ENCODE results near the gene CALCOCO1. TPM values are rescaled to one million over a fixed set of nuclear protein-coding genes. Genes with fewer than 3 reads are reported as not detected.
"Not testable (repeated sequence)": the region's sequence is repeated elsewhere in the genome, so short reads cannot be mapped to it uniquely, and the experiment has no call there.

The CALCOCO1 gene
- total RNA-seq, 3 donors from 2014 or later: 218 to 301 (median 295) TPM

GRCh38 chr12:53766881-53767280, 39.6 kb upstream of the CALCOCO1 start:
- H3K36me3 ChIP-seq: no peaks in the 10 kb centered on the region
- H3K4me1 ChIP-seq: no peaks in the 10 kb centered on the region
- no peaks in the 10 kb centered on the region for H3K9me3 ChIP-seq
- TF ChIP-seq CTCF (IDR thresholded peaks at IDR 0.05): no peak
- no peak for TF ChIP-seq POLR2AphosphoS5 (IDR thresholded peaks at IDR 0.05)
- TF ChIP-seq POLR2A (IDR thresholded peaks at IDR 0.05): no peak
- no peak overlapping the region for H3K27ac ChIP-seq
- H3K4me3 ChIP-seq: no peak overlapping the region
- peaks cover 0 to 3% of the 10 kb centered on the region in 2 donors for H3K27me3 ChIP-seq
- intact Hi-C loops (cut with DNase I; ENCODE audit: low total_unique reads): no loop called here
- DNase-seq (ENCODE audit: low spot score in 2 of 2): no peak

- no peak for DNase-seq (ENCODE audit: low spot score in 2 of 2)
- H3K27me3 ChIP-seq: peaks cover 0 to 3% of the 10 kb centered on the region in 2 donors
- TF ChIP-seq POLR2A (IDR thresholded peaks at IDR 0.05): no peak
- no peak for TF ChIP-seq POLR2AphosphoS5 (IDR thresholded peaks at IDR 0.05)
- no peak for TF ChIP-seq CTCF (IDR thresholded peaks at IDR 0.05)
These were observed 38.6 kb upstream of the CALCOCO1 start for GRCh38 chr12:53765891-53766290.

GRCh38 chr12:53764615-53765014, 37.4 kb upstream of the CALCOCO1 start:
- no peaks in the 10 kb centered on the region for H3K36me3 ChIP-seq

More at GRCh38 chr12:53765891-53766290, 38.6 kb upstream of the CALCOCO1 start:
- H3K36me3 ChIP-seq: no peaks in the 10 kb centered on the region
- intact Hi-C loops (cut with DNase I; ENCODE audit: low total_unique reads): no loop called here
- no peak overlapping the region for H3K27ac ChIP-seq
- no peaks in the 10 kb centered on the region for H3K4me1 ChIP-seq
- no peaks in the 10 kb centered on the region for H3K9me3 ChIP-seq
- H3K4me3 ChIP-seq: no peak overlapping the region

GRCh38 chr12:53762793-53763192, 35.5 kb upstream of the CALCOCO1 start:
- H3K9me3 ChIP-seq; H3K36me3 ChIP-seq; DNase-seq (ENCODE audit: low spot score in 2 of 2); H3K27ac ChIP-seq; intact Hi-C loops (cut with DNase I; ENCODE audit: low total_unique reads); H3K4me3 ChIP-seq; H3K4me1 ChIP-seq: not testable (repeated sequence)
- peaks cover 0 to 16% of the 10 kb centered on the region in 2 donors for H3K27me3 ChIP-seq

More at GRCh38 chr12:53764615-53765014, 37.4 kb upstream of the CALCOCO1 start:
- Histone ChIP-seq H3K27me3 (peaks cover 0 to 5% of the 10 kb centered on the region in 2 donors), H3K4me3 (no peak overlapping the region), H3K27ac (no peak overlapping the region), H3K9me3 (no peaks in the 10 kb centered on the region), H3K4me1 (no peaks in the 10 kb centered on the region)
- DNase-seq (ENCODE audit: low spot score in 2 of 2): no peak
- intact Hi-C loops (cut with DNase I; ENCODE audit: low total_unique reads): no loop called here
- TF ChIP-seq POLR2A (IDR thresholded peaks at IDR 0.05): no peak
- no peak for TF ChIP-seq POLR2AphosphoS5 (IDR thresholded peaks at IDR 0.05)
- no peak for TF ChIP-seq CTCF (IDR thresholded peaks at IDR 0.05)

- Histone ChIP-seq H3K27ac (no peak overlapping the region), H3K27me3 (peaks cover 0 to 16% of the 10 kb centered on the region in 2 donors), H3K4me1 (peaks cover 0 to 6% of the 10 kb centered on the region in 2 donors), H3K4me3 (no peak overlapping the region), H3K36me3 (no peaks in the 10 kb centered on the region), H3K9me3 (no peaks in the 10 kb centered on the region)
- no peak for TF ChIP-seq CTCF (IDR thresholded peaks at IDR 0.05)
- TF ChIP-seq POLR2AphosphoS5 (IDR thresholded peaks at IDR 0.05): no peak
- no peak for TF ChIP-seq POLR2A (IDR thresholded peaks at IDR 0.05)
- no peak for DNase-seq (ENCODE audit: low spot score in 2 of 2)
- intact Hi-C loops (cut with DNase I; ENCODE audit: low total_unique reads): no loop called here
These were observed 34.1 kb upstream of the CALCOCO1 start for GRCh38 chr12:53761306-53761705.

- intact Hi-C loops (cut with DNase I; ENCODE audit: low total_unique reads): no loop called here
- Histone ChIP-seq H3K4me1 (peaks cover 0 to 6% of the 10 kb centered on the region in 2 donors), H3K4me3 (no peak overlapping the region), H3K27ac (no peak overlapping the region), H3K36me3 (no peaks in the 10 kb centered on the region), H3K27me3 (peaks cover 0 to 16% of the 10 kb centered on the region in 2 donors), H3K9me3 (no peaks in the 10 kb centered on the region)
- DNase-seq (ENCODE audit: low spot score in 2 of 2): no peak
- TF ChIP-seq CTCF (IDR thresholded peaks at IDR 0.05) (no peak), POLR2AphosphoS5 (IDR thresholded peaks at IDR 0.05) (no peak), POLR2A (IDR thresholded peaks at IDR 0.05) (no peak)
These were observed 32.0 kb upstream of the CALCOCO1 start for GRCh38 chr12:53759261-53759660.

Measured in breast epithelium (tissue), 4 donors.